GM12873 (cell line): ENCODE measurements around the gene REV1.

Source experiments
- TF ChIP-seq, protein P1 (sequence below): IDR thresholded peaks from 2 replicates; pipeline ENCODE4 v1.5.1; 2012; ENCODE audit warnings: low read depth, mild to moderate bottlenecking, moderate library complexity, low read length, control low read depth; ENCODE audit not compliant: insufficient read depth; ENCODE audit errors: missing control alignments

The REV1 gene

DNA sequence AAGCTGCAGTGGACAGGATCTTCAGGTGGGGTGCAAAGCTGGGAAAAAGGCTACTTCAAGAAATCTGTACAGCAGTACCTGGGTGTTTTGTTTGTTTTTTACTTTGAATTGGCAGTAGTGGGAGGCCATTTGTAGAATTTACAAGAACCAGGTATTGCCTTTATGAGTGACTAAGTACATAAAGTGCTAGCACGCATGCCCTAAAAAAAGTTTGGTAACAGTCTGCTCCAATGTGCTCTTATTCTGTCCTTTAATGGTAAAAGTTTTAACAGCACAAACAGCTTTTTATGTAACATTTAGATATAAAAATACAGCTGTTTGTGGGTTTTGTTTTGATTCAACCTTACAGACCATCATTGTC lies 17.2 kb downstream of the REV1 start:
- TF ChIP-seq, protein P1, sequence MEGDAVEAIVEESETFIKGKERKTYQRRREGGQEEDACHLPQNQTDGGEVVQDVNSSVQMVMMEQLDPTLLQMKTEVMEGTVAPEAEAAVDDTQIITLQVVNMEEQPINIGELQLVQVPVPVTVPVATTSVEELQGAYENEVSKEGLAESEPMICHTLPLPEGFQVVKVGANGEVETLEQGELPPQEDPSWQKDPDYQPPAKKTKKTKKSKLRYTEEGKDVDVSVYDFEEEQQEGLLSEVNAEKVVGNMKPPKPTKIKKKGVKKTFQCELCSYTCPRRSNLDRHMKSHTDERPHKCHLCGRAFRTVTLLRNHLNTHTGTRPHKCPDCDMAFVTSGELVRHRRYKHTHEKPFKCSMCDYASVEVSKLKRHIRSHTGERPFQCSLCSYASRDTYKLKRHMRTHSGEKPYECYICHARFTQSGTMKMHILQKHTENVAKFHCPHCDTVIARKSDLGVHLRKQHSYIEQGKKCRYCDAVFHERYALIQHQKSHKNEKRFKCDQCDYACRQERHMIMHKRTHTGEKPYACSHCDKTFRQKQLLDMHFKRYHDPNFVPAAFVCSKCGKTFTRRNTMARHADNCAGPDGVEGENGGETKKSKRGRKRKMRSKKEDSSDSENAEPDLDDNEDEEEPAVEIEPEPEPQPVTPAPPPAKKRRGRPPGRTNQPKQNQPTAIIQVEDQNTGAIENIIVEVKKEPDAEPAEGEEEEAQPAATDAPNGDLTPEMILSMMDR: no peak

DNA sequence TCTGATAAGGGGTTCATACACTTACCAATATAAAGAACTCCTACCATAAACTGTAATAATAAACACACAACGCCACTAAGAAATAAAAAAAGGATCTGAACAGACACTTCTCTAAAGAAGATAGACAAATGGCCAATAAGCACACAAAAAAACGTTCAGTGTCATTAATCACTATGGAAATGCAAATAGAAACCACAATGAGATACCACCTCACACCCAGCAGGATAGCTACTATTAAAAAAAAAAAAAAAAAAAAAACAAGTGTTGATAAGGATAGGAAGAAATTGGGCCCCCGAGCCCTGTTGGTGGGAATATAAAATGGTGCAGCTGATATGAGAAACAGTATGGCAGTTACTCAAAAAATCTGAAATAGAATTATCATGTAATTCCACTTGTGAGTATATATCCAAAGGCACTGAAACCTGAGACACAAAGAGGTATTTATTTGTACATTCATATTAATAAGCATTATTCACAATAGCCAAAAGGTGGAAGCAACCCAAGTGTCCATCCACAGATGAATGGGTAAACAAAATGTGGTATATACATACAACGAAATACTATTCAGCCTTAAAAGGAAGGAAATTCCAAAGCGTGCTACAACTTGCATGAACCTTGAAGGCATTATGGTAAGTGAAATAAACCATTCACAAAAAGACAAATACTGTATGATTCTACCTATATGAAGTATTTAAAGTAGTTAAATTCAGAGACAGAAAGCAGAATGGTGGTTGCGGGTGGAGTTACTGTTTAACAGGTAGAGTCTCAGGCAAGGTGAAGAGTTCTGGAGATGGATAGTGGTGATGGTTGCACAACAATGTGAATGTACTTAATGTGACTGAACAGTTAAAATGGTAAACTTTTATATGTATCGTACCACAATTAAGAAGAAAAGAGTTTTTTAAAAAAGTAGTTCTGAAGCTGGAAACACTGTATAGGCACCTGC lies 17.9 kb downstream of the REV1 start:
- TF ChIP-seq, protein P1: no peak

DNA sequence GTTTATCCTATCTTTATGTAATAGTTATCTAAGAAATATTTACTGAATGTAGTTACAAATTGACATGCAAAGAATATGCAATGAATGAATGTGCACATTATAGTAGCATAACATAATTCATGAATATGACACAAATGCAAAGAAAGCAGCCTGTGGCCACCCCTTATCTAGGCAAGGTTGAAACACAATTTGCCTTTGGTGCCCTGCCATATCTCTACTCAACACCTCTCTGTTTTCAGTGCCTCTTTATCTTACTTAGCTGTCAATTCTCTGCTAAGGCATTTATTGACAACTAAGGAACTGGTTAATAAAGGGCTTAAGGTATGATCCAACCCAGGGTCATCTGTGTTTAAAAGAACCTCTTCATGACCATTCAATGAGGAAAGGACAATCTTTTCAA lies 18.9 kb downstream of the REV1 start:
- TF ChIP-seq, protein P1: no peak

DNA sequence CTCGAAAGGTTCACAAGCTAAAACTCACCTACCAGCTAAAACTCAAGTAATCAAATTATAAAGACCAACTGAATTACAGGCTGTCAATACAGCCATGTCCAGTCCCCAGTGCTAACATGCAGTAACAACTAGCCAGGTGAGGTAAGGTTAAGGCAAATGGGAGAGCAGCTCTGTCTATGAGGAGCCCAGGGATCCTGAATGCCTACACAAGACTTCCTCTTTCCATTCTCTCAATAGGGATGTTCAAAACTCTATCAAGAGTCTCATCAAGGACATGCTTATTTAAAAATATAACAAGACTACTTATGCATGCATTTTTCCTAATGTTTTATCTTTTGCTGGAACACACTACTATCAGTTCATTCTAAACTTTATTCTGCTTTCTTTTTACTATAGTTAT lies 20.4 kb downstream of the REV1 start:
- TF ChIP-seq, protein P1: no peak

DNA sequence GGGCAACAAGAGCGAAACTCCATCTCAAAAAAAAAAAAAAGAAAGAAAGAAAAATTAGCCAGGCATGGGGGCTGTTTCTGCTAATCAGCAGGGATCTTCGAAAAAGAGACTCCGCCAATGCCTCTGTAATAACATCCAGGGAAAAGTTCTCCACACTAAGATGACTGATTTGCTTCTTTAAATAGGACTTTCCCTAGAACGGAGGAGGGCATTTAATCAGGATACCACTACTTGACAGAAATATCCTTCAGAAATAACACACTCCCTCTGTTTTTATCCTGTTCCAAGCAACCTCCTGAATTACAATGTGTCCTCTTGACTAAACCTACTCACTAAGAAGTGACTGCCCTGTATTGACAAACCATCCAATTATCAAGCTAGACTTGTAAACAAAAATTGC lies 21.7 kb downstream of the REV1 start:
- TF ChIP-seq, protein P1: no peak

DNA sequence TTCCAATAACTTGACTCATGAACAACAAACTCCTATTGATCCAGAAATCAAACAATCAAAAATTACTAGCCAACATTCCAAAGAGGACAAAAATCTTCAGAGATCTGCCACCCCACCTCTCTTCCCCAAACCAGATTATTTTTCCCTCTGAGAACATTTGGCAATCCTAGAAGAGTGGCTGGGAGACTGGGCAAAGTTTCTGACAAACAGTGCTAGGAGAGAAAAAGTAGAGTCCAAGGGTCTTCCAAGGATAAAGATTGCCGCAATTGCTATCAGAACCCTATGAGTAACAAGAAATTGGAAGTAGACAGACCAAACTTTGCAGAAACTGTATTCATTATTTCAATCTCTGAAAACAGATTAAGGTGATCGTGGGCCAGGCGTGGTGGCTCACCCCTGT lies 22.4 kb downstream of the REV1 start:
- TF ChIP-seq, protein P1: no peak

DNA sequence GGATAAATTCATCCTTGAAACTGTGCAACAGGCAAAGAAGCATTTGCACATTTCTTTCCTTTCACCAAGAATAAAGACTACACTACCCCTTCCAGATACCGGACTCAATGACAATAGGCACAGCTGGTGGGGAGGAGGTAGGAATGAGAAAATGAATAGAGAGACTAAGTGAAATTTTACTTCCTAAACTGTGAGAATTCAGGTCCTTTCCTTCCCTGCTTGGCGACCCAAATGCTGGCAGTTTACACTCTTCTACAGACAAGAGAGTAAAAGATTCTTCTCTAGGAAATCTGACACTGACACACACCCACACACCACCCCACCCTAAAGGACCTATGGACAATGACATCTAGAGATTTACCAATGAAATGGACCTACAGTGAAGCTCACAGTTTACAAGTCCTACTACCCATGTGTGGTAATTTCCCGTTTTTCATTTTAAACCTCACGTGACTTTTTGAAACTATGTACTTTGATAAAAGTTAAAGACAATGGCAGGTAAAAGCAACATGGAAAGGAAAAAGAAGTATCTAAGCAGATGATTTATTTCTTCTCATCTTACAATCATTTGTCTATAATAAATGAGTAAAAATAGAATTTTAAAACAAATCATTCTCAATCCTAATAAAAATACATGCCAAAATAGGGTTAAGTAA lies 27.9 kb downstream of the REV1 start:
- TF ChIP-seq, protein P1: no peak
